ENCODE data around the gene RAD21L1. TPM values are rescaled to one million over a fixed set of nuclear protein-coding genes. Genes with fewer than 3 reads are reported as not detected.
"Not testable (repeated sequence)": the region's sequence is repeated elsewhere in the genome, so short reads cannot be mapped to it uniquely, and the experiment has no call there.

RAD21L1 gene
- total RNA-seq, 5 donors from 2014 or later (not counting 1 experiment from before 2014, with no cell fraction given) = 0.73 to 1.6 (median 0.88) TPM; not detected in 2

GRCh38 chr20:1245578-1245977 lies 19.7 kb downstream of the RAD21L1 start:
- H3K9me3 ChIP-seq = no peaks in the 10 kb centered on the region
- H3K4me3 ChIP-seq (ENCODE audit: control insufficient read depth in 1 of 2, extremely low read depth in 1 of 2, low read length in 1 of 2) = no peak overlapping the region
- peaks cover 0 to 6% of the 10 kb centered on the region in 2 donors for H3K27me3 Mint-ChIP-seq
- DNase-seq (no peak), ATAC-seq (replicated peaks in 1 of 4) (no peak)
- H3K36me3 Mint-ChIP-seq = no peaks in the 10 kb centered on the region
- peaks cover 0 to 6% of the 10 kb centered on the region in 2 experiments for H3K27me3 ChIP-seq (replicated peaks in 1 of 2; ENCODE audit: control insufficient read depth in 2 of 2, extremely low read depth in 1 of 2, insufficient read depth in 2 of 2, low read length in 1 of 2)
- no peak overlapping the region for H3K27ac ChIP-seq (ENCODE audit: low read length)
- no peaks in the 10 kb centered on the region for H3K4me1 ChIP-seq (ENCODE audit: control insufficient read depth in 1 of 2, extremely low read depth in 1 of 2, insufficient read depth in 2 of 2, low read length in 2 of 2)
- no peaks in the 10 kb centered on the region for H3K9me3 Mint-ChIP-seq
- ChIA-PET POLR2A (no interaction called here), CTCF (no interaction called here)
- no peaks in the 10 kb centered on the region for H3K36me3 ChIP-seq (ENCODE audit: control insufficient read depth in 2 of 2, extremely low read depth in 1 of 2, insufficient read depth in 1 of 2, low read length in 1 of 2)
- no CpG with 5 or more reads among the region's 2 CpGs for WGBS (ENCODE audit: insufficient coverage)
- H3K27ac Mint-ChIP-seq = no peak overlapping the region
- H3K4me3 Mint-ChIP-seq = no peak overlapping the region
- H3K4me1 Mint-ChIP-seq = peaks cover 2 to 6% (median 2%) of the 10 kb centered on the region in 3 donors

- Histone ChIP-seq H3K4me1 (ENCODE audit: control insufficient read depth in 1 of 2, extremely low read depth in 1 of 2, insufficient read depth in 2 of 2, low read length in 2 of 2) (peaks cover 0 to 2% of the 10 kb centered on the region in 2 experiments), H3K9me3 (no peaks in the 10 kb centered on the region), H3K36me3 (ENCODE audit: control insufficient read depth in 2 of 2, extremely low read depth in 1 of 2, insufficient read depth in 1 of 2, low read length in 1 of 2) (no peaks in the 10 kb centered on the region), H3K4me3 (ENCODE audit: control insufficient read depth in 1 of 2, extremely low read depth in 1 of 2, low read length in 1 of 2) (no peak overlapping the region), H3K27me3 (replicated peaks in 1 of 2; ENCODE audit: control insufficient read depth in 2 of 2, extremely low read depth in 1 of 2, insufficient read depth in 2 of 2, low read length in 1 of 2) (no peaks in the 10 kb centered on the region), H3K27ac (ENCODE audit: low read length) (no peak overlapping the region)
- H3K27me3 Mint-ChIP-seq = peaks cover 0 to 6% of the 10 kb centered on the region in 2 donors
- ChIA-PET POLR2A (no interaction called here), CTCF (interaction anchor here (0.7 kb wide), 2 partner anchors 44 to 300 kb away, joined by 3 to 5 read pairs; no protein-coding TSS in a partner anchor)
- peaks cover 0 to 4% (median 2%) of the 10 kb centered on the region in 3 donors for H3K9me3 Mint-ChIP-seq
- no peak overlapping the region for H3K4me3 Mint-ChIP-seq
- H3K4me1 Mint-ChIP-seq = peaks cover 8 to 14% (median 13%) of the 10 kb centered on the region in 3 donors
- ATAC-seq (replicated peaks in 1 of 4) (no peak), DNase-seq (no peak)
- no peak overlapping the region for H3K27ac Mint-ChIP-seq
- H3K36me3 Mint-ChIP-seq = no peaks in the 10 kb centered on the region
Observed at GRCh38 chr20:1247689-1248088, 21.8 kb downstream of the RAD21L1 start.

GRCh38 chr20:1250282-1250681 lies 24.4 kb downstream of the RAD21L1 start:
- H3K36me3 Mint-ChIP-seq; CTCF ChIA-PET; H3K9me3 ChIP-seq; H3K27ac Mint-ChIP-seq; H3K27me3 ChIP-seq (replicated peaks in 1 of 2; ENCODE audit: control insufficient read depth in 2 of 2, extremely low read depth in 1 of 2, insufficient read depth in 2 of 2, low read length in 1 of 2); POLR2A ChIA-PET; H3K4me3 ChIP-seq (ENCODE audit: control insufficient read depth in 1 of 2, extremely low read depth in 1 of 2, low read length in 1 of 2); H3K4me3 Mint-ChIP-seq; H3K27me3 Mint-ChIP-seq; DNase-seq; H3K9me3 Mint-ChIP-seq; H3K4me1 ChIP-seq (ENCODE audit: control insufficient read depth in 1 of 2, extremely low read depth in 1 of 2, insufficient read depth in 2 of 2, low read length in 2 of 2); ATAC-seq (replicated peaks in 1 of 4); H3K27ac ChIP-seq (ENCODE audit: low read length); H3K36me3 ChIP-seq (ENCODE audit: control insufficient read depth in 2 of 2, extremely low read depth in 1 of 2, insufficient read depth in 1 of 2, low read length in 1 of 2): not testable (repeated sequence)
- H3K4me1 Mint-ChIP-seq = peaks cover 8 to 13% (median 13%) of the 10 kb centered on the region in 3 donors
- no CpG with 5 or more reads among the region's 2 CpGs for WGBS (ENCODE audit: insufficient coverage)

- Histone ChIP-seq H3K27me3 (replicated peaks in 1 of 2; ENCODE audit: control insufficient read depth in 2 of 2, extremely low read depth in 1 of 2, insufficient read depth in 2 of 2, low read length in 1 of 2) (peaks cover 0 to 2% of the 10 kb centered on the region in 2 experiments), H3K27ac (ENCODE audit: low read length) (no peak overlapping the region), H3K4me3 (ENCODE audit: control insufficient read depth in 1 of 2, extremely low read depth in 1 of 2, low read length in 1 of 2) (no peak overlapping the region), H3K4me1 (ENCODE audit: control insufficient read depth in 1 of 2, extremely low read depth in 1 of 2, insufficient read depth in 2 of 2, low read length in 2 of 2) (peaks cover 0 to 2% of the 10 kb centered on the region in 2 experiments), H3K9me3 (no peaks in the 10 kb centered on the region), H3K36me3 (ENCODE audit: control insufficient read depth in 2 of 2, extremely low read depth in 1 of 2, insufficient read depth in 1 of 2, low read length in 1 of 2) (no peaks in the 10 kb centered on the region)
- H3K27me3 Mint-ChIP-seq = peaks cover 0 to 4% of the 10 kb centered on the region in 2 donors
- peaks cover 0 to 4% (median 2%) of the 10 kb centered on the region in 3 donors for H3K9me3 Mint-ChIP-seq
- H3K4me3 Mint-ChIP-seq = no peak overlapping the region
- no peak overlapping the region for H3K27ac Mint-ChIP-seq
- WGBS (ENCODE audit: insufficient coverage) = 93% methylated on average over 3 of the region's 3 CpGs
- POLR2A ChIA-PET = no interaction called here
- CTCF ChIA-PET = no interaction called here
- H3K4me1 Mint-ChIP-seq = peaks cover 8 to 13% (median 13%) of the 10 kb centered on the region in 3 donors
- H3K36me3 Mint-ChIP-seq = no peaks in the 10 kb centered on the region
- ATAC-seq (replicated peaks in 1 of 4) (no peak), DNase-seq (no peak)
Observed at GRCh38 chr20:1252416-1252815, 26.6 kb downstream of the RAD21L1 start.

GRCh38 chr20:1254254-1254653 lies 28.4 kb downstream of the RAD21L1 start:
- ChIA-PET CTCF (interaction anchor here (0.5 to 1.2 kb wide), 7 partner anchors 11 to 1323 kb away, joined by 3 to 5 read pairs (median 3); partner anchors contain the start of gene SNPH (in 1 of the 2)), POLR2A (no interaction called here)
- Mint-ChIP-seq H3K4me3 (no peak overlapping the region), H3K27ac (no peak overlapping the region), H3K27me3 (peaks cover 0 to 4% of the 10 kb centered on the region in 2 donors), H3K36me3 (no peaks in the 10 kb centered on the region), H3K9me3 (peaks cover 0 to 4% (median 2%) of the 10 kb centered on the region in 3 donors), H3K4me1 (peaks cover 8 to 13% (median 13%) of the 10 kb centered on the region in 3 donors)
- Histone ChIP-seq H3K27me3 (replicated peaks in 1 of 2; ENCODE audit: control insufficient read depth in 2 of 2, extremely low read depth in 1 of 2, insufficient read depth in 2 of 2, low read length in 1 of 2) (peaks cover 0 to 2% of the 10 kb centered on the region in 2 experiments), H3K9me3 (no peaks in the 10 kb centered on the region), H3K4me3 (ENCODE audit: control insufficient read depth in 1 of 2, extremely low read depth in 1 of 2, low read length in 1 of 2) (no peak overlapping the region), H3K36me3 (ENCODE audit: control insufficient read depth in 2 of 2, extremely low read depth in 1 of 2, insufficient read depth in 1 of 2, low read length in 1 of 2) (no peaks in the 10 kb centered on the region), H3K4me1 (ENCODE audit: control insufficient read depth in 1 of 2, extremely low read depth in 1 of 2, insufficient read depth in 2 of 2, low read length in 2 of 2) (peaks cover 0 to 2% of the 10 kb centered on the region in 2 experiments), H3K27ac (ENCODE audit: low read length) (no peak overlapping the region)
- DNase-seq (no peak), ATAC-seq (replicated peaks in 1 of 4) (no peak)
- WGBS (ENCODE audit: insufficient coverage) = no CpG with 5 or more reads among the region's 2 CpGs

GRCh38 chr20:1255675-1256074 lies 29.8 kb downstream of the RAD21L1 start:
- Histone ChIP-seq H3K9me3 (no peaks in the 10 kb centered on the region), H3K36me3 (ENCODE audit: control insufficient read depth in 2 of 2, extremely low read depth in 1 of 2, insufficient read depth in 1 of 2, low read length in 1 of 2) (no peaks in the 10 kb centered on the region), H3K27me3 (replicated peaks in 1 of 2; ENCODE audit: control insufficient read depth in 2 of 2, extremely low read depth in 1 of 2, insufficient read depth in 2 of 2, low read length in 1 of 2) (peaks cover 0 to 2% of the 10 kb centered on the region in 2 experiments), H3K4me3 (ENCODE audit: control insufficient read depth in 1 of 2, extremely low read depth in 1 of 2, low read length in 1 of 2) (no peak overlapping the region), H3K27ac (ENCODE audit: low read length) (no peak overlapping the region), H3K4me1 (ENCODE audit: control insufficient read depth in 1 of 2, extremely low read depth in 1 of 2, insufficient read depth in 2 of 2, low read length in 2 of 2) (peaks cover 0 to 2% of the 10 kb centered on the region in 2 experiments)
- Mint-ChIP-seq H3K36me3 (no peaks in the 10 kb centered on the region), H3K27me3 (peaks cover 0 to 4% of the 10 kb centered on the region in 2 donors), H3K4me1 (peaks cover 8 to 13% (median 12%) of the 10 kb centered on the region in 3 donors), H3K9me3 (peaks cover 0 to 4% (median 2%) of the 10 kb centered on the region in 3 donors), H3K4me3 (no peak overlapping the region), H3K27ac (no peak overlapping the region)
- ATAC-seq (replicated peaks in 1 of 4) (no peak), DNase-seq (no peak)
- WGBS (ENCODE audit: insufficient coverage) = no CpG with 5 or more reads among the region's 2 CpGs
- ChIA-PET POLR2A (no interaction called here), CTCF (no interaction called here)
